ENCODE data around the gene ANKRD28. TPM values are rescaled to one million over a fixed set of nuclear protein-coding genes. Genes with fewer than 3 reads are reported as not detected.

Gene ANKRD28
- total RNA-seq, 2 donors from 2014 or later: 40.7 to 46.2 TPM

- no peak overlapping the region for H3K9ac ChIP-seq (ENCODE audit: low read depth in 2 of 2, low read length in 2 of 2)
- no peaks in the 10 kb centered on the region for H3K9me3 ChIP-seq
- intact Hi-C loops (cut with DNase I): loop anchor here (5.0 kb wide), 1 partner anchor 177 kb away; no protein-coding TSS in a partner anchor
- TF ChIP-seq, protein P1, sequence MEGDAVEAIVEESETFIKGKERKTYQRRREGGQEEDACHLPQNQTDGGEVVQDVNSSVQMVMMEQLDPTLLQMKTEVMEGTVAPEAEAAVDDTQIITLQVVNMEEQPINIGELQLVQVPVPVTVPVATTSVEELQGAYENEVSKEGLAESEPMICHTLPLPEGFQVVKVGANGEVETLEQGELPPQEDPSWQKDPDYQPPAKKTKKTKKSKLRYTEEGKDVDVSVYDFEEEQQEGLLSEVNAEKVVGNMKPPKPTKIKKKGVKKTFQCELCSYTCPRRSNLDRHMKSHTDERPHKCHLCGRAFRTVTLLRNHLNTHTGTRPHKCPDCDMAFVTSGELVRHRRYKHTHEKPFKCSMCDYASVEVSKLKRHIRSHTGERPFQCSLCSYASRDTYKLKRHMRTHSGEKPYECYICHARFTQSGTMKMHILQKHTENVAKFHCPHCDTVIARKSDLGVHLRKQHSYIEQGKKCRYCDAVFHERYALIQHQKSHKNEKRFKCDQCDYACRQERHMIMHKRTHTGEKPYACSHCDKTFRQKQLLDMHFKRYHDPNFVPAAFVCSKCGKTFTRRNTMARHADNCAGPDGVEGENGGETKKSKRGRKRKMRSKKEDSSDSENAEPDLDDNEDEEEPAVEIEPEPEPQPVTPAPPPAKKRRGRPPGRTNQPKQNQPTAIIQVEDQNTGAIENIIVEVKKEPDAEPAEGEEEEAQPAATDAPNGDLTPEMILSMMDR (IDR thresholded peaks at IDR 0.05): no peak
- no peaks in the 10 kb centered on the region for H3K36me3 ChIP-seq
- no peak overlapping the region for H3K27ac ChIP-seq
- DNase-seq: no peak
- H3K4me1 ChIP-seq: no peaks in the 10 kb centered on the region
- H3K27me3 ChIP-seq: no peaks in the 10 kb centered on the region
- no peak overlapping the region for H3K4me3 ChIP-seq
These were observed 11.5 kb upstream of the ANKRD28 start for GRCh38 chr3:15809313-15809712.

DNA sequence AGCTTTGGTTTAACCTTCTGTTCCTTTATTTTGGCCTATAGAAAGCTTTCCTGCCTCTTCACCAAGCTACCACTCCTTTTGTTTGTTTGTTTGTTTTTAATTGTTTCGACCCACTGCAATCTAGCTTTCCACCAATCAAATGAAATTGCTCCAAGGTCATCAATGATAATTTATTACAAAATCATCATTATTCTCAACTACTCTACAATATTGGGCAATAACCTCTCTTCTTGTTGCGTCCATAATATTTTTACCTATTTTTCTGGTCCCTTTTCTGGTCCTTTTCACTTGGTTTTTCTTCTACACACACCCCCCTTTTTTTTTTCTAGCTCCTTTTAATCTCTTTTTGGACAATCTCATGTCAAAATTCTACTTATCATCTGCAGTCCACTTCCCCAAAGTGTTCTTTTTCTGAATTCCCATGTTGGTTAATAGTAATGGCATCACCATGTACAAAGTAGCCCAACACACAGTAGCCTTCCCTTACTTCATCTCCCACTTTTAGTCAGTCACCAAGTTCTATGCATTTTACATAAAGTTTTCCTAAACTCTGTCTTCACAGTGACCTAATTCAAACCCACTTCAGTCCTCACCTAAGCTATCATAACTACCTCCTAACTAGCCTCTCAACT lies 11.0 kb upstream of the ANKRD28 start:
- Histone ChIP-seq H3K27me3 (no peaks in the 10 kb centered on the region), H3K36me3 (no peaks in the 10 kb centered on the region), H3K4me1 (no peaks in the 10 kb centered on the region), H3K4me3 (no peak overlapping the region), H3K9ac (ENCODE audit: low read depth in 2 of 2, low read length in 2 of 2) (no peak overlapping the region), H3K27ac (no peak overlapping the region), H3K9me3 (no peaks in the 10 kb centered on the region)
- no peak for DNase-seq
- intact Hi-C loops (cut with DNase I): loop anchor here (5.0 kb wide), 1 partner anchor 176 kb away; no protein-coding TSS in a partner anchor
- TF ChIP-seq, protein P1 (IDR thresholded peaks at IDR 0.05): no peak

DNA sequence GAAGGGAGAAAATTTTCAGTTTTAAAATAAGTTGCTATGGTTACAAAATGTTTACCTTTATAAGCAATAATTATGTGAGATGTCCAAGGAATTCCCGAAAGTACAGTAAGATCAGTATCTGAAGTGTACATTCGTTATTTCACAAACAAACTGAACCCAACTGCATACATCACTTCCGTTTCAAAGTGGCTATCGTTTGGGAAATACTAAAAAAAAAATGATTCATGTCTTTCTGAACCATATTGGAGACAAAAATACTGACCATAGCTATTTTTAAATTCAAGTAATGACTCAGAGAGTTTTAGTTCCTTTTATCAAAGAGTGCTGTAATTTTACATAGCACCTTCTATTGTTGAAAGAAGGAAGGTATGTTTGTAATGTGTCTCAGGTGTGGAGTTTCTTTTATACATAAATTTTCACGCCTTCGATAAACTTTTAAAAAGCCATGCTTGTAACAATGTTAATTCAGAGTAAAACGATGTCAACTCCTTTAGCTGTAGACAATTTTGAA lies 8.0 kb upstream of the ANKRD28 start:
- Histone ChIP-seq H3K9me3 (no peaks in the 10 kb centered on the region), H3K27me3 (no peaks in the 10 kb centered on the region), H3K27ac (no peak overlapping the region), H3K4me1 (no peaks in the 10 kb centered on the region), H3K4me3 (no peak overlapping the region), H3K36me3 (no peaks in the 10 kb centered on the region), H3K9ac (ENCODE audit: low read depth in 2 of 2, low read length in 2 of 2) (no peak overlapping the region)
- no peak for DNase-seq
- TF ChIP-seq, protein P1 (IDR thresholded peaks at IDR 0.05): no peak
- intact Hi-C loops (cut with DNase I): loop anchor here (5.0 kb wide), 1 partner anchor 174 kb away; no protein-coding TSS in a partner anchor

DNA sequence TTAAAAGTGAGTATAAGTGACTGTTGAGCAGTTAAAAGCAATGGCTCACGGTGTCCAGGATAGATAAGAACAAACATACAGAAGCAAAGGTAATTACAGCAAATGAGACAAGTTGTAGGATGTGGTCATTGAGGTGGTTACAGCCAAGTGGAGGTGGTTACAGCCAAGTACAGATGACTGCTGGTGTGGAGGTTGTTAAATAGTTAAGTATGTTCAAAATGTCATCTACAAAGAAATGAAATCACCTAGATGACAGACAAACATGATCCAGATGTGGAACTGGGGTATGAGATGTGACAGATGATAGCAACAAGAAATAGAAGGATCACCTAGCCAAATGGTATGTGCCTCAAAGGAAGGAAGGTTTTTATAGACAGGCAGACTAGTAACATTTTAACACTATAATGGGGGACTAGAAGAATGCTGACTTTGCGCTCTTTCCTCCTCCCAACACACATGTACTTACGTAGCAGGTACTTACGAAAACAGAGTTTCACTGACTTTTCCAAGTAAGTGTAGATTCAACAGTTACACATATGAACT lies 6.8 kb upstream of the ANKRD28 start:
- no peaks in the 10 kb centered on the region for H3K36me3 ChIP-seq
- H3K4me3 ChIP-seq: no peak overlapping the region
- TF ChIP-seq, protein P1 (IDR thresholded peaks at IDR 0.05): no peak
- intact Hi-C loops (cut with DNase I): loop anchor here (5.0 kb wide), 1 partner anchor 172 kb away; no protein-coding TSS in a partner anchor
- no peaks in the 10 kb centered on the region for H3K9me3 ChIP-seq
- no peak overlapping the region for H3K27ac ChIP-seq
- H3K9ac ChIP-seq (ENCODE audit: low read depth in 2 of 2, low read length in 2 of 2): no peak overlapping the region
- DNase-seq: no peak
- no peaks in the 10 kb centered on the region for H3K4me1 ChIP-seq
- no peaks in the 10 kb centered on the region for H3K27me3 ChIP-seq

DNA sequence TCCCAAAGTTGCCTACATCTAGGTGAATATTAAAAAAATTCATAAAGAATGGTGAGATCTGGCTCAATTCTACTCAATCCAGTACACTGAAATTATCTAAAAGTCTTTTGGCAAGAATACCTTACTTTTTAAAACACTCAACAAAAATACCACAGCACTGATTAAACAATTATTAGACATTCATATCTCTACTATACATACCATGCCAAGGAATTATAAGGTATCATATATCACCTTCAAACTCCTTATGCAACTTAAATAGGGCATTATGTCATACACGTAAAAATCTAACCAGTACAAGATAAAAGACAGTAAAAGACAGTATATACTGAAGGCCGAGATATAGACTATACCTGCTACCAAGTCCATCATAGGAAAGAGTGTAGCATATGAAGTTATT lies 6.1 kb upstream of the ANKRD28 start:
- intact Hi-C loops (cut with DNase I): no loop called here
- Histone ChIP-seq H3K27ac (no peak overlapping the region), H3K4me1 (no peaks in the 10 kb centered on the region)

More for the DNA sequence above, 6.1 kb upstream of the ANKRD28 start:
- H3K9me3 ChIP-seq: no peaks in the 10 kb centered on the region
- TF ChIP-seq, protein P1 (IDR thresholded peaks at IDR 0.05): no peak
- H3K36me3 ChIP-seq: no peaks in the 10 kb centered on the region
- no peaks in the 10 kb centered on the region for H3K27me3 ChIP-seq
- H3K9ac ChIP-seq (ENCODE audit: low read depth in 2 of 2, low read length in 2 of 2): no peak overlapping the region
- H3K4me3 ChIP-seq: no peak overlapping the region
- DNase-seq: no peak

Measured in colonic mucosa (tissue), 4 donors.